ENCODE data around the gene SMC3.

SMC3 gene

DNA sequence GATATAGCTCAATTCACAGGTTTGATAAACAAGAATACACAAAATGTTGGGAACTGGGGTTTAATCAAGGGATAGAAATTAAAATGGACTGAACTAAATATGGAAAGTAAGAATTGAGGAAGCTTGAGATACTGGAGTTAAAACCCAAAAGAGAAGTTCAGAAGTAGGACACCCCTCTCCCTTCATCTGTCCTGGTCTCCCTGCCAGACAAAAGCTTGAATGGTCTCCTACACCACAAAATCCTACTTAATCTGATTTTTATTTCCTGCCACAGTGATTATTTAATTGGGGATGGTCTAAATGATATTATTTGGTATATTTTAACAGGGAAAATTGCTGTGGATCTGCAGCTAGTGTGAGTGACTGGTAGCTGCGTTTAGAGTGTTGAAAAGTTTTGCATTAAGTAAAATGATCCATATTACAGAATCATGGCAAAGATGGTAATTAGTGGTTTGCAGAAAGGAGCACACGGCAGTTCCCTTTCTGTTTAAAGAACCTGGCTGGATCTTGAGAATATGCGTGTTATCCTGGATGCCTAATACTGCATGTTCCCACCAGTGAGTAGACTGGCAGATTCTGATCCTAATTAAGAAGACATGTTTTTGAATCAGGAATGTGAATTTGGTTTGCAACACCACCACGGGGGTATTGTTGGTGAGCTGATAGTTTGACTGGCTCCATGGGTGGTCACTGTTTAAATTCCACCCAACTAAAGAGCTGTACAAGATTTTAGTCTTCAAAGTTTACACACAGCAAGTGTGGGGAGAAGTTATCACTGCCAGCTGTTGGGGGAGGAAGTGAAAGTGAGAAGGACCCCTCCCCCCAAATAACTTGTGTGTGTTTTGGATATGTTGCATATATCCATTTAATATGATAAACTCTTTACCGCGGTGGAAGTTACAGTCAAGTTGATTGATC is 82.1 kb downstream of the SMC3 start:
- H4K20me1 ChIP-seq (ENCODE audit: low read depth, low read length) = no peaks in the 10 kb centered on the region
- no peaks in the 10 kb centered on the region for H3K9me2 ChIP-seq (replicated peaks; ENCODE audit: insufficient read depth, low read length)
- H3K4me3 ChIP-seq (ENCODE audit: insufficient read depth, low read length, poor library complexity, severe bottlenecking) = no peak overlapping the region
- no peak overlapping the region for H3K9ac ChIP-seq (ENCODE audit: low read length)
- H3K79me2 ChIP-seq (ENCODE audit: insufficient read depth, low read length) = no peaks in the 10 kb centered on the region
- H3K27ac ChIP-seq (ENCODE audit: low read depth, low read length) = no peak overlapping the region
- H3K27me3 ChIP-seq (ENCODE audit: low read length) = no peaks in the 10 kb centered on the region
- no peak overlapping the region for H2AFZ ChIP-seq (ENCODE audit: low read depth, low read length, severe bottlenecking)
- no peaks in the 10 kb centered on the region for H3K36me3 ChIP-seq (ENCODE audit: low read length)
- H3F3A ChIP-seq (ENCODE audit: insufficient read depth) = no peaks in the 10 kb centered on the region
- TF ChIP-seq, protein P1, sequence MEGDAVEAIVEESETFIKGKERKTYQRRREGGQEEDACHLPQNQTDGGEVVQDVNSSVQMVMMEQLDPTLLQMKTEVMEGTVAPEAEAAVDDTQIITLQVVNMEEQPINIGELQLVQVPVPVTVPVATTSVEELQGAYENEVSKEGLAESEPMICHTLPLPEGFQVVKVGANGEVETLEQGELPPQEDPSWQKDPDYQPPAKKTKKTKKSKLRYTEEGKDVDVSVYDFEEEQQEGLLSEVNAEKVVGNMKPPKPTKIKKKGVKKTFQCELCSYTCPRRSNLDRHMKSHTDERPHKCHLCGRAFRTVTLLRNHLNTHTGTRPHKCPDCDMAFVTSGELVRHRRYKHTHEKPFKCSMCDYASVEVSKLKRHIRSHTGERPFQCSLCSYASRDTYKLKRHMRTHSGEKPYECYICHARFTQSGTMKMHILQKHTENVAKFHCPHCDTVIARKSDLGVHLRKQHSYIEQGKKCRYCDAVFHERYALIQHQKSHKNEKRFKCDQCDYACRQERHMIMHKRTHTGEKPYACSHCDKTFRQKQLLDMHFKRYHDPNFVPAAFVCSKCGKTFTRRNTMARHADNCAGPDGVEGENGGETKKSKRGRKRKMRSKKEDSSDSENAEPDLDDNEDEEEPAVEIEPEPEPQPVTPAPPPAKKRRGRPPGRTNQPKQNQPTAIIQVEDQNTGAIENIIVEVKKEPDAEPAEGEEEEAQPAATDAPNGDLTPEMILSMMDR (IDR thresholded peaks at IDR 0.05; ENCODE audit: insufficient read depth, low read length, poor library complexity, severe bottlenecking) = no peak
- TF ChIP-seq EZH2phosphoT487 (conservative IDR thresholded peaks at IDR 0.05; ENCODE audit: low read length) = no peak
- no peaks in the 10 kb centered on the region for H3K9me3 ChIP-seq (ENCODE audit: insufficient read depth, low read length)
- no peak overlapping the region for H3K4me2 ChIP-seq (ENCODE audit: low read depth, low read length, poor library complexity, severe bottlenecking)

- Histone ChIP-seq H3K36me3 (ENCODE audit: low read length) (no peaks in the 10 kb centered on the region), H3K9ac (ENCODE audit: low read length) (no peak overlapping the region), H3F3A (ENCODE audit: insufficient read depth) (no peaks in the 10 kb centered on the region), H3K4me3 (ENCODE audit: insufficient read depth, low read length, poor library complexity, severe bottlenecking) (no peak overlapping the region), H3K9me2 (replicated peaks; ENCODE audit: insufficient read depth, low read length) (no peaks in the 10 kb centered on the region), H3K27ac (ENCODE audit: low read depth, low read length) (no peak overlapping the region), H3K9me3 (ENCODE audit: insufficient read depth, low read length) (no peaks in the 10 kb centered on the region), H3K79me2 (ENCODE audit: insufficient read depth, low read length) (no peaks in the 10 kb centered on the region), H2AFZ (ENCODE audit: low read depth, low read length, severe bottlenecking) (no peak overlapping the region), H4K20me1 (ENCODE audit: low read depth, low read length) (no peaks in the 10 kb centered on the region), H3K4me2 (ENCODE audit: low read depth, low read length, poor library complexity, severe bottlenecking) (no peak overlapping the region), H3K27me3 (ENCODE audit: low read length) (no peaks in the 10 kb centered on the region)
- no peak for TF ChIP-seq EZH2phosphoT487 (conservative IDR thresholded peaks at IDR 0.05; ENCODE audit: low read length)
- TF ChIP-seq, protein P1 (IDR thresholded peaks at IDR 0.05; ENCODE audit: insufficient read depth, low read length, poor library complexity, severe bottlenecking) = no peak
These were observed 82.8 kb downstream of the SMC3 start for GRCh38 chr10:110650265-110650668.

- no peak overlapping the region for H2AFZ ChIP-seq (ENCODE audit: low read depth, low read length, severe bottlenecking)
- no peaks in the 10 kb centered on the region for H3F3A ChIP-seq (ENCODE audit: insufficient read depth)
- no peaks in the 10 kb centered on the region for H3K36me3 ChIP-seq (ENCODE audit: low read length)
- H3K79me2 ChIP-seq (ENCODE audit: insufficient read depth, low read length) = no peaks in the 10 kb centered on the region
- H3K4me3 ChIP-seq (ENCODE audit: insufficient read depth, low read length, poor library complexity, severe bottlenecking) = no peak overlapping the region
- TF ChIP-seq, protein P1 (IDR thresholded peaks at IDR 0.05; ENCODE audit: insufficient read depth, low read length, poor library complexity, severe bottlenecking) = no peak
- no peak for TF ChIP-seq EZH2phosphoT487 (conservative IDR thresholded peaks at IDR 0.05; ENCODE audit: low read length)
- no peak overlapping the region for H3K9ac ChIP-seq (ENCODE audit: low read length)
- no peaks in the 10 kb centered on the region for H3K9me3 ChIP-seq (ENCODE audit: insufficient read depth, low read length)
- H4K20me1 ChIP-seq (ENCODE audit: low read depth, low read length) = no peaks in the 10 kb centered on the region
- no peak overlapping the region for H3K4me2 ChIP-seq (ENCODE audit: low read depth, low read length, poor library complexity, severe bottlenecking)
- no peaks in the 10 kb centered on the region for H3K9me2 ChIP-seq (replicated peaks; ENCODE audit: insufficient read depth, low read length)
- H3K27ac ChIP-seq (ENCODE audit: low read depth, low read length) = no peak overlapping the region
- H3K27me3 ChIP-seq (ENCODE audit: low read length) = no peaks in the 10 kb centered on the region
These were observed 83.8 kb downstream of the SMC3 start for GRCh38 chr10:110651044-110651958.

Measured in SU-DHL-6 (cell line).